ENCODE measurements around the gene APLP1.
"Not testable (repeated sequence)": the region's sequence is repeated elsewhere in the genome, so short reads cannot be mapped to it uniquely, and the experiment has no call there.

The APLP1 gene

DNA sequence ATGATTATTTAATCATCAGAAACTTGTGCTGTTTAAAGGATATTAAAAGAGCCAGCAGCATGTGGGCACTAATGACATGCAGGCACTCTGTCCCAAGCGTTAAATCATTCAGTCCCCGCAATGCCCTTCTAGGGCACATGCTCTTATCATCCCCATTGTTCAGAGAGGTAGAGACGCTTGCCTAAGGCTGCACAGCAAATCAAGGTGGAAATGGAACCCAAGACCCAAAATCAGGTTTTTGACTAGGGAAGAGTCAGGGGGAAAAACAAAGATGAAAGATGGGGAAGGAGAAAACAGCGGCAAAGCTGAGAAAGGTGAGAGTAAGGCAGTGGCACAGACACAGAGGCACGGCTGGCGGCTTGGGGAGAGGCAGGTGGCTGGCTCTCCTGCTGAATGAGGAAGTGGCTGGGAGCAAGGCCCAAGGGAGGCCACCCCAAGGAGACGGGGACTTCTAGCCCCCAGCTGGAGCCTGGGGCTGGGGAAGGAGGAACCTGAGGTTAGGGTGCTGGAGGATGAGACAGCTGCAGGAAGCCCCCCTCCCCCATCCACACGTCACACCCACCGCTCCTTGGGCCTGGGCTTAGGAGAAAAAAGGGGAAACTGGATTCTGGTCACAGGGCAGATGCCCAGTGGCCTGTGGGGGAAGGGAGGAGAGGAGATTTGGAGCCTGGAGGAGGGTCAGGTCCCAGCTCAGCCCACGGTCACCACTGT is 40.8 kb downstream of the APLP1 start:
- no peak for DNase-seq

DNA sequence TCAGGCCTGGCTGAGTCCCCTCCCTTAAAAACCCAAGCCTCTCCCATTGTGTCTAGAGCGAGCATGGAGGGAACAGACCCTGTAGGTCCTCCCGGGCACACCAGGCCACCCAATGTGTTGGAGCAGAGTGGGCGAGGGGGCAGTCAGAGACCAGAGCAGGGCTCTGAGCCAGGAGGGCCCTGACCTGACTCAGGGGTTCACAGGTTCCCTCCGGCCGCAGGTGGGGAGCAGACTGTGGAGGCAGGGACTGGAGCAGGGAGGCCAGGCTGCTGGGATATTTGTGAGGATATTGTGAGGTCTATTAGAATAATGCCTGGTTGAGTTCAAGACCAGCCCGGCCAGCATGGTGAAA is 41.3 kb downstream of the APLP1 start:
- no peak for DNase-seq

DNA sequence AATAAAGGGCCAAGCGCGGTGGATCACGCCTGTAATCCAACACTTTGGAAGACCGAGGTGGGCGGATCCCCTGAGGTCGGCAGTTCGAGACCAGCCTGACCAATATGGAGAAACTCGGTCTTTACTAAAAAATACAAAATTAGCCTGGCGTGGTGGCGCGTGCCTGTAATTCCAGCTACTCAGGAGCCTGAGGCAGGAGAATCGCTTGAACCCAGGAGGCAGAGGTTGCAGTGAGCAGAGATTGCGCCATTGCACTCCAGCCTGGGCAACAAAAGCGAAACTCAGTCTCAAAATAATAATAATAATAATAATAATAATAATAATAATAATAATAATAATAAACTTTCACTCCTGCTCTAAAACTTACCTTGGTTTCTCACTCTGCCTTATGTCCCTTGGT is 42.0 kb downstream of the APLP1 start:
- not testable (repeated sequence) for DNase-seq

DNA sequence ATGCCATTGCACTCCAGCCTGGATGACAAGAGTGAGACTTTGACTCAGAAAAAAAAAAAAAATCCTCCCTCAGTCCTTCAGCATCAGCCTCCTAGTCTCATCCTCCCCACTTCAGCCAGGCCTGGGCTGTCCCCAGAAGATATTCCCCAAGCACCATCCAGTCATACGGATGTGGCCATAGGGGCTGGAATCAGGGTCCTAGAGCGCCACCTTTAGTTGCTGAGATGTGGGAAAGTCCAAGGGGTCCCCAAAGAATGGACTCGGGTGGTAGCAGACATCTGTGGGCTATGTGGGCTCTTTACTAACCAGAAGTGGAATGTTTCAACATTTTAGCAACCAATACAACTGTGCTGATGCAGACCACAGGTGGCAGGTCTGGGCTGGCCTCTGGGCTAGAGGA is 42.8 kb downstream of the APLP1 start:
- no peak for DNase-seq

DNA sequence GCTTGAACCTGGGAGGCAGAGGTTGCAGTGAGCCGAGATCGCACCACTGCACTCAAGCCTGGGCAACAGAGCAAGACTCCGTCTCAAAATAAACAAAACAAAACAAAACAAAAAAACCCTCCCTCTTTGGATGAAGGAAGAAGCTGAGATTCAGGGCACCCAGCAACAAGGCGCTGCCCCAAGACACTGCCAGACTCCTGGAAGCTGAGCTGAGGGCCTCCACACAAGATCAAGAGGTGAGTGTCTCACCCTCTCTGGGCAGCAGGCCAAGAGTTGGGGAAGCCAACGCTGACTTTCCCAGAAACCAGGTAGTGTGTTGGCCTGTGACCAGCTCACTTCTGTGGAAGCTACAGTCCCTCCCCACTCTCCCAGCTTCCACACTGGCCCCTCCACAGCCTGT is 43.4 kb downstream of the APLP1 start:
- DNase-seq: no peak

DNA sequence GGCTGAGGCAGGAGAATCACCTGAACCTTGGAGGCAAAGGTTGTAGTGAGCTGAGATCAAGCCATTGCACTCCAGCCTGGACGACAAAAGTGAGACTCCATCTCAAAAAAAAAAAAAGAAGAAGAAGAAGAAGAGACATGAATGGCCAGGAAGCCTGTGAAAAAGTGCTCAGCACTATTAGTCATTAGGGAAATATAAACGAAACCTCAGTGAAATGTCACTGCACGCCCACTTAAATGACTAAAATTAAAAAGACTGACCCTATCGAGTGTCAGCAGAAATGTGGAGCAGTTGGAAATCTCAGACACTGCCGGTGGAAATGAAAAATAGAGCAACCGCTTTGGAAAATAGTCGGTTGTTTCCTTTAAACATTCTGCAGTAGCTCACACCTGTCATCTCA is 45.2 kb downstream of the APLP1 start:
- no peak for DNase-seq

DNA sequence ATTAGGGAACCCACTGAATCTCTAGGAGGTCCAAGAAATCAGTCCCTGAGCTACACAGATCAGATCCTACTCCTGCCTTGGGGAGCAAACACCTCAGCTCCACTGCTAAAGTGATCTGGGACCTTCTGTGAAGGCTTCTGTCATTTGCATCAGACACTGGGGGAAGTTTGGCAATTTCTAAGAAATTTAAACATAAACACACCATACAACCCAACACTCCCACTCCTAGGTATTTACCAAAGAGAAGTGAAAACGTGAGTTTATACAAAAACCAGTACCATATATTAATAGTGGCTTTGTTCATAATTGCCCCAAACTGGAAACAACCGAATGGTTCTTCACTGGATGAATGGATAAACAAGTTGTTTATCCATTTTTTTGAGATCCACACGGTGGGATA is 47.1 kb downstream of the APLP1 start:
- DNase-seq: no peak

DNA sequence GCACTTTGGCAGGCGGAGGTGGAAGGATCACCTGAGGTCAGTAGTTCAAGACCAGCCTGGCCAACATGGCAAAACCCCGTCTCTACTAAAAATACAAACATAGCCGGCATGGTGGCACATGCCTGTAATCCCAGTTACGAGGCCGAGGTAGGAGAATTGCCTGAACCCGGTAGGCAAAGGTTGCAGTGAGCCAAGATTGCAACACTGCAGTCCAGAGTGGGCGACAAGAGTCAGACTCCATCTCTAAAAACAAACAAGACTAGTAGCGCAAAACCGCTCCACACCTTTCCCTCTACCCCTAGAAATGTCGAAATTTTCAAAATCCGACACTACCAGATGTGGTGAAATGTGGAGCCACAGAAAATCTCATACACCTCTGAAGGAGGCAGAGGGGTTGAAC is 50.9 kb downstream of the APLP1 start:
- DNase-seq: no peak

DNA sequence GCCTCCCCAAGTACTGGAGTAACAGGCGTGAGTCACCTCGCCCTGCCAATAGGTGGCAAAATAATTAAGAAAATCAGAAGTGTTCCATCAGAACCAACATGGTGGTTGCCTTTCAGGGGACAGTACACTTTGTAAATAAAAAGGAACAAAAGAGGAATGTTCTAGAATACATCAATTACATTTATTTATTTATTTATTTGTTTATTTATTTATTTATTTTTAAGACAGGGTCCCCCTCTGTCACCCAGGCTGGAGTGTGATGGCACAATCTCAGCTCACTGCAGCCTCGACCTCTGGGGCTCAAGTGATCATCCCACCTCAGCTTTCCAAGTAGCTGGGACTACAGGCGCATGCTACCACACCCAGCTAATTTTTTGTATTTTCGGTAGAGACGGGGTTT is 52.6 kb downstream of the APLP1 start:
- DNase-seq: no peak

DNA sequence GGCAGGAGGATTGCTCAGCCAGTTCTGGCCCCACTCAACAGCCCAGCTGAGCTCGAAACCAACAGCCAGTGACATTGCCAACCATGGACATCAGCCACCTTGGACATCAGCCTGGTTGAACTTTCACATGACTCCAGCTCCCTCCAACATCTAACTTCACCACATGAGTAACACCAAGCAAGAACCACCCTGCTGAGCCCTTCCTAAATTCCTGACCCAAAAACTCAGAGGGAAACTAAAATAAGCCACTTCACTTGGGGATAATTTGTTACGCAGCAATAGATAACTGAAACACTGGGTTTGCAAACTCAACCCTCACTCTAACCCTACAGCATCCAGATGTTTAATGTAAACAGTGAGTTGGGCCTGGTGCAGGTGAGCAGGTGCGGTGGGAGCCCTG is 57.1 kb downstream of the APLP1 start:
- no peak for DNase-seq

DNA sequence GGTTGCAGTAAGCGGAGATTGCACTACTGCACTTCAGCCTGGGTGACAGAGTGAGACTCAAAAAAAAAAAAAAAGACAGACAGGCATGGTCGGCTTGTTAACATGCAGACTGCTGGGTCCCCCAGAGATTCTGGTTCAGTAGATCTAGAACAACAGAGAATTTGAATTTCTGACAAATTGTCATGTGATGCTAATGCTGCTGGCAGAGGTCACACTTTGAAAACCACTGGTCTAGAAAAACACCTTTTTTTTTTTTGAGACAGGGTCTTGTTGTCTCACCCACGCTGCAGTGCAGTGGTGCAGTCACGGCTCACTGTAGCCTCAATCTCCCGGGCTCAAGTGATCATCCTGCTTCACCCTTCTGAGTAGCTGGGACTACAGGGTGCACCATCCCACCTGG is 60.1 kb downstream of the APLP1 start:
- no peak for DNase-seq

Data from DMS 273 treated with DMSO at 0.1 percent for 48 hours (cell line).